GM23338 (cell line): ENCODE results near the gene CYP11A1. TPM values are rescaled to one million over a fixed set of nuclear protein-coding genes. Genes with fewer than 3 reads are reported as not detected.
A peak's percentile ranks its signal among the peaks of the same experiment; 100 is the strongest.

Source experiments
- ATAC-seq: fragments of 200-7000 bp; cut with Tn5 transposase; 3 replicates; pipeline ENCODE4 v1.9.1; 2020
- DNase-seq: peaks from one replicate; pipeline ENCODE4 v3.0.0-alpha.2; 2015; ENCODE audit warnings: low spot score
- H2AFZ ChIP-seq: fragments of 200-600 bp; sonication (generic); 2 replicates; pipeline ENCODE4 v1.8.0; 2016; ENCODE audit warnings: antibody characterized with exemption, mild to moderate bottlenecking, moderate library complexity
- H3F3A ChIP-seq: fragments of 200-600 bp; sonication (generic); replicated peaks from 2 replicates; pipeline ENCODE4 v1.8.0; 2017; ENCODE audit warnings: antibody characterized with exemption, mixed run types, low read depth
- H3K27ac ChIP-seq: fragments of 200-600 bp; sonication (generic); 2 replicates; pipeline ENCODE4 v1.6.1; 2016; ENCODE audit warnings: low read depth
- H3K27me3 ChIP-seq: fragments of 200-600 bp; sonication (generic); 2 replicates; pipeline ENCODE4 v1.8.0; 2016; ENCODE audit warnings: mild to moderate bottlenecking, mixed run types, moderate library complexity; ENCODE audit not compliant: insufficient read depth
- H3K36me3 ChIP-seq: fragments of 200-600 bp; sonication (generic); 2 replicates; pipeline ENCODE4 v1.8.0; 2016; ENCODE audit warnings: mild to moderate bottlenecking; ENCODE audit not compliant: insufficient read depth
- H3K4me1 ChIP-seq: fragments of 200-600 bp; sonication (generic); 2 replicates; pipeline ENCODE4 v1.8.0; 2016; ENCODE audit warnings: mild to moderate bottlenecking, moderate library complexity; ENCODE audit not compliant: insufficient read depth
- H3K4me2 ChIP-seq: fragments of 200-600 bp; sonication (generic); 2 replicates; pipeline ENCODE4 v1.7.1; 2017; ENCODE audit warnings: mixed run types
- H3K4me3 ChIP-seq: fragments of 200-600 bp; sonication (generic); 2 replicates; pipeline ENCODE4 v1.6.1; 2016; ENCODE audit warnings: mixed run types
- H3K79me2 ChIP-seq: fragments of 200-600 bp; sonication (generic); replicated peaks from 2 replicates; pipeline ENCODE4 v1.8.0; 2017; ENCODE audit warnings: mild to moderate bottlenecking; ENCODE audit not compliant: insufficient read depth
- H3K9me2 ChIP-seq: fragments of 200-600 bp; sonication (generic); 2 replicates; pipeline ENCODE4 v1.8.0; 2017; ENCODE audit not compliant: insufficient read depth
- H4K20me1 ChIP-seq: fragments of 200-600 bp; sonication (generic); replicated peaks from 2 replicates; pipeline ENCODE4 v1.8.0; 2017; ENCODE audit warnings: mild to moderate bottlenecking; ENCODE audit not compliant: insufficient read depth
- H3K27ac Mint-ChIP-seq: 2 replicates; pipeline ENCODE4 v1.8.0; 2020; ENCODE audit warnings: inconsistent platforms, mild to moderate bottlenecking, moderate library complexity, mixed read lengths
- H3K27me3 Mint-ChIP-seq: 3 replicates; pipeline ENCODE4 v1.8.0; 2022; ENCODE audit warnings: low read depth, mild to moderate bottlenecking, moderate library complexity, mixed read lengths, inconsistent platforms; ENCODE audit not compliant: insufficient read depth, poor library complexity
- H3K36me3 Mint-ChIP-seq: 3 replicates; pipeline ENCODE4 v1.8.0; 2021; ENCODE audit warnings: low read depth, mild to moderate bottlenecking, inconsistent platforms, moderate library complexity, mixed read lengths
- H3K4me1 Mint-ChIP-seq: 3 replicates; pipeline ENCODE4 v1.8.0; 2020; ENCODE audit warnings: mild to moderate bottlenecking, inconsistent platforms, mixed read lengths
- H3K4me3 Mint-ChIP-seq: 3 replicates; pipeline ENCODE4 v1.8.0; 2021; ENCODE audit warnings: moderate library complexity, mild to moderate bottlenecking, inconsistent platforms, mixed read lengths
- H3K9me3 Mint-ChIP-seq: 3 replicates; pipeline ENCODE4 v1.8.0; 2020; ENCODE audit warnings: moderate library complexity, mild to moderate bottlenecking, inconsistent platforms, mixed read lengths
- CREB1 ChIP-seq: fragments of 250-450 bp; sonication (Bioruptor Pico); IDR thresholded peaks from 2 replicates; pipeline ENCODE4 v1.5.0; 2020; ENCODE audit warnings: low read depth, mild to moderate bottlenecking, moderate library complexity
- CTCF ChIP-seq, 2 experiments: fragments of 200-600 bp in 1 of 2; sonication (generic) in 1 of 2; conservative IDR thresholded peaks; 2 replicates each; pipeline versions ENCODE4 v1.5.1 to v1.6.1; 2016 to 2017; ENCODE audit warnings: antibody characterized with exemption in 2 of 2, low read depth in 2 of 2, mild to moderate bottlenecking in 2 of 2, moderate library complexity in 1 of 2
- ETS1 ChIP-seq: IDR thresholded peaks from 2 replicates; pipeline ENCODE4 v1.6.1; 2016; ENCODE audit warnings: antibody characterized with exemption
- EZH2 ChIP-seq: fragments of 200-600 bp; sonication (generic); IDR thresholded peaks from one replicate; pipeline ENCODE4 v1.8.0; 2017; ENCODE audit warnings: antibody characterized with exemption, mild to moderate bottlenecking, low read depth; ENCODE audit not compliant: unreplicated experiment
- EZH2phosphoT487 ChIP-seq: fragments of 200-600 bp; sonication (generic); IDR thresholded peaks from one replicate; pipeline ENCODE4 v1.8.1; 2018; ENCODE audit warnings: antibody characterized with exemption; ENCODE audit not compliant: unreplicated experiment
- JUNB ChIP-seq: IDR thresholded peaks from one replicate; pipeline ENCODE4 v1.6.1; 2016; ENCODE audit warnings: antibody characterized with exemption; ENCODE audit not compliant: unreplicated experiment
- NANOG ChIP-seq: IDR thresholded peaks from 2 replicates; pipeline ENCODE4 v1.6.1; 2016; ENCODE audit warnings: antibody characterized with exemption, borderline replicate concordance
- POLR2AphosphoS5 ChIP-seq: IDR thresholded peaks from 2 replicates; pipeline ENCODE4 v1.6.1; 2016; ENCODE audit warnings: antibody characterized with exemption, low read depth
- REST ChIP-seq: IDR thresholded peaks from one replicate; pipeline ENCODE4 v1.6.1; 2018; ENCODE audit warnings: antibody characterized with exemption; ENCODE audit not compliant: unreplicated experiment
- STAT1 ChIP-seq: IDR thresholded peaks from one replicate; pipeline ENCODE4 v1.6.1; 2016; ENCODE audit warnings: antibody characterized with exemption; ENCODE audit not compliant: unreplicated experiment
- ZNF114 ChIP-seq: fragments of 250-450 bp; sonication (Bioruptor Pico); IDR thresholded peaks from 2 replicates; pipeline ENCODE4 v1.5.0; 2020; ENCODE audit warnings: mild to moderate bottlenecking, moderate library complexity
- ZNF331 ChIP-seq: fragments of 250-450 bp; sonication (Bioruptor Pico); IDR thresholded peaks from 2 replicates; pipeline ENCODE4 v1.5.0; 2020; ENCODE audit warnings: low read depth, mild to moderate bottlenecking, moderate library complexity
- ZNF462 ChIP-seq: fragments of 250-450 bp; sonication (Bioruptor Pico); IDR thresholded peaks from 2 replicates; pipeline ENCODE4 v1.5.0; 2020; ENCODE audit warnings: mild to moderate bottlenecking, moderate library complexity
- polyA plus RNA-seq: library from polyadenylated mRNA; unstranded; fragments of >200 nt; fragmentation: Nextera tagmentation; extraction: Ambion mirVana; gene quantifications from 2 replicates; pipeline ENCODE4 v1.2.1, GENCODE V29; 2016
- total RNA-seq: library from RNA; depleted of rRNA; stranded (reverse); fragments of >200 nt; shearing (Covaris generic); gene quantifications from 2 replicates; pipeline ENCODE4 v1.2.3, GENCODE V29; 2014

CYP11A1 gene
- total and polyA plus RNA-seq, 2 experiments from 2014 or later: 1.2 to 1.7 TPM

GRCh38 chr15:74306781-74307217, 60.6 kb downstream of the CYP11A1 start:
- Mint-ChIP-seq H3K36me3 (no peaks in the 10 kb centered on the region), H3K9me3 (no peaks in the 10 kb centered on the region; the same call in 1 of the 3 replicates), H3K4me1 (peaks cover 66% of the 10 kb centered on the region), H3K27me3 (peaks cover 53% of the 10 kb centered on the region), H3K4me3 (no peak overlapping the region), H3K27ac (no peak overlapping the region)
- no peak overlapping the region for H2AFZ ChIP-seq
- no peak overlapping the region for H3K27ac ChIP-seq
- no peaks in the 10 kb centered on the region; the same call in 1 of the 2 replicates for H3F3A ChIP-seq
- no peak for DNase-seq
- peaks cover 50% of the 10 kb centered on the region for H3K4me1 ChIP-seq
- TF ChIP-seq CREB1 (CRISPR knock-in tag): no peak
- TF ChIP-seq ZNF331 (CRISPR knock-in tag): no peak
- no peak for TF ChIP-seq ZNF462 (CRISPR knock-in tag)
- no peak for TF ChIP-seq EZH2
- TF ChIP-seq ETS1: no peak
- no peak for TF ChIP-seq POLR2AphosphoS5
- TF ChIP-seq ZNF114: no peak
- no peak for TF ChIP-seq JUNB
- TF ChIP-seq NANOG: no peak
- TF ChIP-seq REST: no peak
- no peak for TF ChIP-seq EZH2phosphoT487
- no peak for TF ChIP-seq STAT1
- TF ChIP-seq CTCF (conservative IDR thresholded peaks at IDR 0.05; ENCODE audit: low read depth in 2 of 2): no peak
- no peaks in the 10 kb centered on the region for H4K20me1 ChIP-seq
- no peak overlapping the region for H3K4me2 ChIP-seq
- no peaks in the 10 kb centered on the region for H3K36me3 ChIP-seq
- H3K27me3 ChIP-seq: peaks cover 45% of the 10 kb centered on the region
- H3K9me2 ChIP-seq: no peaks in the 10 kb centered on the region
- peak; percentile 3; the same call in 2 of the 3 replicates for ATAC-seq
- no peak overlapping the region for H3K4me3 ChIP-seq
- no peaks in the 10 kb centered on the region for H3K79me2 ChIP-seq
